ENCODE results near the gene EMILIN1.
"Not testable (repeated sequence)": the region's sequence is repeated elsewhere in the genome, so short reads cannot be mapped to it uniquely, and the experiment has no call there.

EMILIN1 gene

GRCh38 chr2:27118525-27119329, 40.3 kb downstream of the EMILIN1 start, which contains the start of gene CGREF1:
CGREF1 (minus strand) TSS chr2:27119128; CDS start chr2:27104366, 14,762 bp downstream.
- peak within 1 kb of the TSS; percentile 69 for H3K4me3 ChIP-seq (ENCODE audit: low read depth, low read length)
- no peak for DNase-seq (ENCODE audit: low read depth)
- TF ChIP-seq CTCF (IDR thresholded peaks at IDR 0.05; ENCODE audit: control insufficient read depth, extremely low read depth, insufficient read depth), result no peak

GRCh38 chr2:27119330-27119670, 40.9 kb downstream of the EMILIN1 start:
- H3K4me3 ChIP-seq (ENCODE audit: low read depth, low read length), result peak overlapping the region; percentile 69

GRCh38 chr2:27121906-27122305, 43.5 kb downstream of the EMILIN1 start:
- TF ChIP-seq CTCF (IDR thresholded peaks at IDR 0.05; ENCODE audit: control insufficient read depth, extremely low read depth, insufficient read depth), result no peak
- no peak for DNase-seq (ENCODE audit: low read depth)
- H3K4me3 ChIP-seq (ENCODE audit: low read depth, low read length), result no peak overlapping the region

More at GRCh38 chr2:27119330-27119670, 40.9 kb downstream of the EMILIN1 start:
- DNase-seq (ENCODE audit: low read depth), result not testable (repeated sequence)

GRCh38 chr2:27122791-27123190, 44.4 kb downstream of the EMILIN1 start:
- TF ChIP-seq CTCF (IDR thresholded peaks at IDR 0.05; ENCODE audit: control insufficient read depth, extremely low read depth, insufficient read depth), result no peak
- DNase-seq (ENCODE audit: low read depth), result no peak
- no peak overlapping the region for H3K4me3 ChIP-seq (ENCODE audit: low read depth, low read length)

- H3K4me3 ChIP-seq (ENCODE audit: low read depth, low read length), result peak within 1 kb of the TSS; percentile 50
- DNase-seq (ENCODE audit: low read depth), result no peak
- 0 out of 2 replicates have a peak, but pooled peaks have one; percentile 19 for TF ChIP-seq CTCF (IDR thresholded peaks at IDR 0.05; ENCODE audit: control insufficient read depth, extremely low read depth, insufficient read depth)
These were observed 45.1 kb downstream of the EMILIN1 start, which contains the start of gene ABHD1 for GRCh38 chr2:27123302-27124150. ABHD1 (plus strand) TSS chr2:27123815; CDS start chr2:27123949, 134 bp downstream.

GRCh38 chr2:27125104-27125503, 46.7 kb downstream of the EMILIN1 start:
- H3K4me3 ChIP-seq (ENCODE audit: low read depth, low read length), result no peak overlapping the region
- no peak for TF ChIP-seq CTCF (IDR thresholded peaks at IDR 0.05; ENCODE audit: control insufficient read depth, extremely low read depth, insufficient read depth)
- DNase-seq (ENCODE audit: low read depth), result no peak

GRCh38 chr2:27126252-27126710, 47.9 kb downstream of the EMILIN1 start:
- H3K4me3 ChIP-seq (ENCODE audit: low read depth, low read length), result no peak overlapping the region
- DNase-seq (ENCODE audit: low read depth), result no peak
- no peak for TF ChIP-seq CTCF (IDR thresholded peaks at IDR 0.05; ENCODE audit: control insufficient read depth, extremely low read depth, insufficient read depth)

All from LNCaP clone FGC (cell line).